ENCODE data around the gene ITGB4. TPM values are rescaled to one million over a fixed set of nuclear protein-coding genes. Genes with fewer than 3 reads are reported as not detected.

Gene ITGB4
- total and polyA plus RNA-seq, 2 of the 13 experiments (the other 11 are each of a cell fraction or from before 2014, with no cell fraction given): 6.9 to 14.5 TPM

DNA sequence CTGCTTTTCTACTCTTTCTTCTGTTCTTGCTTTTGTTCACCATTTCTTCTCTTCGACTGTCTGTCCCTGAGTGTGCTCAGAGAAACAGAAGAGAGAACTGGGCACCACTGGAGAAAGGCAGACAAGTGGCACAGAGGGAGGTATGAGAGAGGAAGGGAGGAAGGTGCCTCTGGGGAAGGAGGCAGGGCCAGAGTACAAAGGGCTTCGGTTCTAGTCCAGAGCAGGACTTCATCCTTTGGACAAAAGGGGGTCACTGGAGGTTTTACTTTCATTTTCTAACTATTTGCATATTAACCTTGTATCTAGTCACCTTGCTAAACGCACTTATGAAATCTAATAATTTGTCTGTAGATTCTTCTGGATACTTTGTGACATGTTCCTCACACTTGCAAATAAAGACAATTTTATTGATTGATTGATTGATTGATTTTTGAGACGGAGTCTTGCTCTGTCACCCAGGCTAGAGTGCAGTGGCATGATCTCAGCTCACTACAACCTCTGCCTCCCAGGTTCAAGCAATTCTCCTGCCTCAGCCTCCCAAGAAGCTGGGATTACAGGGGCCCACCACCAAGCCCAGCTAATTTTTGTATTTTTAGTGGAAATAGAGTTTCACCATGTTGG lies 13.5 kb downstream of the ITGB4 start (continued):
- TF ChIP-seq SOX6 (IDR thresholded peaks at IDR 0.05) (no peak), SOX6 (CRISPR knock-in tag; IDR thresholded peaks at IDR 0.05) (no peak), ZNF652 (CRISPR knock-in tag; IDR thresholded peaks at IDR 0.05; ENCODE audit: borderline replicate concordance, low read depth) (no peak)
- TF ChIP-seq, protein P1, sequence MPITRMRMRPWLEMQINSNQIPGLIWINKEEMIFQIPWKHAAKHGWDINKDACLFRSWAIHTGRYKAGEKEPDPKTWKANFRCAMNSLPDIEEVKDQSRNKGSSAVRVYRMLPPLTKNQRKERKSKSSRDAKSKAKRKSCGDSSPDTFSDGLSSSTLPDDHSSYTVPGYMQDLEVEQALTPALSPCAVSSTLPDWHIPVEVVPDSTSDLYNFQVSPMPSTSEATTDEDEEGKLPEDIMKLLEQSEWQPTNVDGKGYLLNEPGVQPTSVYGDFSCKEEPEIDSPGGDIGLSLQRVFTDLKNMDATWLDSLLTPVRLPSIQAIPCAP (CRISPR knock-in tag; IDR thresholded peaks at IDR 0.05; ENCODE audit: low read depth): no peak

DNA sequence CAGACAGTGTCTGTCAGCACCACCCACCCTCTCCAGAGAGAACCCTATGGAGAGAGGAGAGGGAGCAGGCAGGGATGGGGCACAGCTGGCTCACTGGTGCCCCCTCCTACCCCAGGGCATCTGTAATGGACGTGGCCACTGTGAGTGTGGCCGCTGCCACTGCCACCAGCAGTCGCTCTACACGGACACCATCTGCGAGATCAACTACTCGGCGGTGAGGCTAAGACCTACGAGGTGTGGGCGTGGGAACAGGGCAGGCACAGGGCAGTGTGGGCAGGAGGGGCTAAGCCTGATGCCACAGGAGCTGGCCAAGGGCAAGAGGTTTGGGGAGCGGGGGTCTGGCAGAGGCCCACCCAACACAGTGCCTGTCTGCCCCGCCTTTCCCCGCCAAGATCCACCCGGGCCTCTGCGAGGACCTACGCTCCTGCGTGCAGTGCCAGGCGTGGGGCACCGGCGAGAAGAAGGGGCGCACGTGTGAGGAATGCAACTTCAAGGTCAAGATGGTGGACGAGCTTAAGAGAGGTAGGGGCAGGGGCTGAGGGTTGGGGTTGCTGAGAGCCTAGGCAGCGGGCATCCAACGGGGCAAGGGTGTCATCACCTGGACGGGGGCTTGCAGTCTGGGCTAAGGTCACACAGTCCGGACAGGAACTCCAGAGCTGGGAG lies 15.0 kb downstream of the ITGB4 start:
- H3K4me2 ChIP-seq (ENCODE audit: low read depth, low read length): no peak overlapping the region
- H3K9me3 ChIP-seq (ENCODE audit: low read length): no peaks in the 10 kb centered on the region
- H3K27me3 ChIP-seq (ENCODE audit: control insufficient read depth in 1 of 2, insufficient read depth in 2 of 2, low read length in 2 of 2): peaks cover 0 to 4% of the 10 kb centered on the region in 2 experiments; a peak in 1 of 5 replicates
- H3K4me1 ChIP-seq (ENCODE audit: insufficient read depth, low read length): peaks cover 61% of the 10 kb centered on the region
- FAIRE-seq (no peak), ATAC-seq (no peak), DNase-seq (ENCODE audit: low spot score) (no peak)
- ChIA-PET CTCF (ENCODE audit: low intra/inter-chr PET ratio, low total read pairs) (no interaction called here), POLR2A (no interaction called here)
- 83% methylated on average over 26 of the region's 26 CpGs for WGBS (ENCODE audit: low lambda C conversion rate)
- no TSS peak for BruUV-seq (replicated peaks)
- H3K79me2 ChIP-seq (ENCODE audit: insufficient read depth, low read length): no peaks in the 10 kb centered on the region
- H3K27ac ChIP-seq (ENCODE audit: extremely low read length, insufficient read depth, low read length): no peak overlapping the region
- H2AFZ ChIP-seq (ENCODE audit: low read length): no peak overlapping the region
- no peak overlapping the region for H3K9ac ChIP-seq (ENCODE audit: insufficient read depth, low read depth, low read length)
- no peaks in the 10 kb centered on the region for H4K20me1 ChIP-seq (ENCODE audit: insufficient read depth, low read length)
- H3K36me3 ChIP-seq (replicated peaks in 1 of 2; ENCODE audit: control insufficient read depth in 1 of 2, insufficient read depth in 2 of 2, low read length in 2 of 2): no peaks in the 10 kb centered on the region
- in situ Hi-C loops (cut with HindIII; ENCODE audit: extremely low pct_ligation_motif_present, low pct_unique_long_range_greater_than_20kb) (no loop called here), intact Hi-C loops (cut with micrococcal nuclease; ENCODE audit: unreplicated experiment) (no loop called here)
- no peak overlapping the region for H3K4me3 ChIP-seq (replicated peaks in 1 of 3; ENCODE audit: insufficient read depth in 1 of 3, low read depth in 2 of 3, low read length in 3 of 3)
- TF ChIP-seq, protein P2, sequence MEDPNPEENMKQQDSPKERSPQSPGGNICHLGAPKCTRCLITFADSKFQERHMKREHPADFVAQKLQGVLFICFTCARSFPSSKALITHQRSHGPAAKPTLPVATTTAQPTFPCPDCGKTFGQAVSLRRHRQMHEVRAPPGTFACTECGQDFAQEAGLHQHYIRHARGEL (CRISPR knock-in tag; IDR thresholded peaks at IDR 0.05): no peak
- TF ChIP-seq, protein P3, sequence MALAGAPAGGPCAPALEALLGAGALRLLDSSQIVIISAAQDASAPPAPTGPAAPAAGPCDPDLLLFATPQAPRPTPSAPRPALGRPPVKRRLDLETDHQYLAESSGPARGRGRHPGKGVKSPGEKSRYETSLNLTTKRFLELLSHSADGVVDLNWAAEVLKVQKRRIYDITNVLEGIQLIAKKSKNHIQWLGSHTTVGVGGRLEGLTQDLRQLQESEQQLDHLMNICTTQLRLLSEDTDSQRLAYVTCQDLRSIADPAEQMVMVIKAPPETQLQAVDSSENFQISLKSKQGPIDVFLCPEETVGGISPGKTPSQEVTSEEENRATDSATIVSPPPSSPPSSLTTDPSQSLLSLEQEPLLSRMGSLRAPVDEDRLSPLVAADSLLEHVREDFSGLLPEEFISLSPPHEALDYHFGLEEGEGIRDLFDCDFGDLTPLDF (CRISPR knock-in tag; IDR thresholded peaks at IDR 0.05): no peak
- TF ChIP-seq CHD2 (IDR thresholded peaks at IDR 0.05; ENCODE audit: low read depth, low read length) (no peak), ZFP90 (CRISPR knock-in tag; IDR thresholded peaks at IDR 0.05; ENCODE audit: borderline replicate concordance) (no peak), HNRNPL (IDR thresholded peaks at IDR 0.05; ENCODE audit: low read depth, low read length) (peak; percentile 73; the same call in 1 of the 2 replicates), ZNF225 (CRISPR knock-in tag; IDR thresholded peaks at IDR 0.05) (peak; percentile 28; the same call in 1 of the 2 replicates), ZNF274 (CRISPR knock-in tag; IDR thresholded peaks at IDR 0.05) (0 out of 2 replicates have a peak, but pooled peaks have one; percentile 41), ZMYM3 (CRISPR knock-in tag; IDR thresholded peaks at IDR 0.05) (no peak), MAFG (CRISPR knock-in tag; IDR thresholded peaks at IDR 0.05) (no peak)
- TF ChIP-seq, protein P4, sequence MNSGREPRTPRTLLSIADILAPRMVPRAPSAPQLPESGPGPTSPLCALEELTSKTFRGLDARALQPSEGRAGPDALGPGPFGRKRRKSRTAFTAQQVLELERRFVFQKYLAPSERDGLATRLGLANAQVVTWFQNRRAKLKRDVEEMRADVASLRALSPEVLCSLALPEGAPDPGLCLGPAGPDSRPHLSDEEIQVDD (CRISPR knock-in tag; IDR thresholded peaks at IDR 0.05; ENCODE audit: borderline replicate concordance): no peak
- TF ChIP-seq, protein P5, sequence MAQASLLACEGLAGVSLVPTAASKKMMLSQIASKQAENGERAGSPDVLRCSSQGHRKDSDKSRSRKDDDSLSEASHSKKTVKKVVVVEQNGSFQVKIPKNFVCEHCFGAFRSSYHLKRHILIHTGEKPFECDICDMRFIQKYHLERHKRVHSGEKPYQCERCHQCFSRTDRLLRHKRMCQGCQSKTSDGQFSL (CRISPR knock-in tag; IDR thresholded peaks at IDR 0.05): no peak
- TF ChIP-seq, protein P6, sequence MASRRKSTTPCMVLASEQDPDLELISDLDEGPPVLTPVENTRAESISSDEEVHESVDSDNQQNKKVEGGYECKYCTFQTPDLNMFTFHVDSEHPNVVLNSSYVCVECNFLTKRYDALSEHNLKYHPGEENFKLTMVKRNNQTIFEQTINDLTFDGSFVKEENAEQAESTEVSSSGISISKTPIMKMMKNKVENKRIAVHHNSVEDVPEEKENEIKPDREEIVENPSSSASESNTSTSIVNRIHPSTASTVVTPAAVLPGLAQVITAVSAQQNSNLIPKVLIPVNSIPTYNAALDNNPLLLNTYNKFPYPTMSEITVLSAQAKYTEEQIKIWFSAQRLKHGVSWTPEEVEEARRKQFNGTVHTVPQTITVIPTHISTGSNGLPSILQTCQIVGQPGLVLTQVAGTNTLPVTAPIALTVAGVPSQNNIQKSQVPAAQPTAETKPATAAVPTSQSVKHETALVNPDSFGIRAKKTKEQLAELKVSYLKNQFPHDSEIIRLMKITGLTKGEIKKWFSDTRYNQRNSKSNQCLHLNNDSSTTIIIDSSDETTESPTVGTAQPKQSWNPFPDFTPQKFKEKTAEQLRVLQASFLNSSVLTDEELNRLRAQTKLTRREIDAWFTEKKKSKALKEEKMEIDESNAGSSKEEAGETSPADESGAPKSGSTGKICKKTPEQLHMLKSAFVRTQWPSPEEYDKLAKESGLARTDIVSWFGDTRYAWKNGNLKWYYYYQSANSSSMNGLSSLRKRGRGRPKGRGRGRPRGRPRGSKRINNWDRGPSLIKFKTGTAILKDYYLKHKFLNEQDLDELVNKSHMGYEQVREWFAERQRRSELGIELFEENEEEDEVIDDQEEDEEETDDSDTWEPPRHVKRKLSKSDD (CRISPR knock-in tag; IDR thresholded peaks at IDR 0.05; ENCODE audit: low read depth): no peak
